GM18909 (cell line): Measurements from ENCODE around the gene VTN.

ENCODE experiments used
- ATAC-seq: cut with Tn5 transposase; IDR thresholded peaks from one replicate; pipeline ENCODE4 v1.9.1; 2021; ENCODE audit warnings: mild to moderate bottlenecking; ENCODE audit not compliant: unreplicated experiment, poor library complexity

VTN gene, protein sequence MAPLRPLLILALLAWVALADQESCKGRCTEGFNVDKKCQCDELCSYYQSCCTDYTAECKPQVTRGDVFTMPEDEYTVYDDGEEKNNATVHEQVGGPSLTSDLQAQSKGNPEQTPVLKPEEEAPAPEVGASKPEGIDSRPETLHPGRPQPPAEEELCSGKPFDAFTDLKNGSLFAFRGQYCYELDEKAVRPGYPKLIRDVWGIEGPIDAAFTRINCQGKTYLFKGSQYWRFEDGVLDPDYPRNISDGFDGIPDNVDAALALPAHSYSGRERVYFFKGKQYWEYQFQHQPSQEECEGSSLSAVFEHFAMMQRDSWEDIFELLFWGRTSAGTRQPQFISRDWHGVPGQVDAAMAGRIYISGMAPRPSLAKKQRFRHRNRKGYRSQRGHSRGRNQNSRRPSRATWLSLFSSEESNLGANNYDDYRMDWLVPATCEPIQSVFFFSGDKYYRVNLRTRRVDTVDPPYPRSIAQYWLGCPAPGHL

DNA sequence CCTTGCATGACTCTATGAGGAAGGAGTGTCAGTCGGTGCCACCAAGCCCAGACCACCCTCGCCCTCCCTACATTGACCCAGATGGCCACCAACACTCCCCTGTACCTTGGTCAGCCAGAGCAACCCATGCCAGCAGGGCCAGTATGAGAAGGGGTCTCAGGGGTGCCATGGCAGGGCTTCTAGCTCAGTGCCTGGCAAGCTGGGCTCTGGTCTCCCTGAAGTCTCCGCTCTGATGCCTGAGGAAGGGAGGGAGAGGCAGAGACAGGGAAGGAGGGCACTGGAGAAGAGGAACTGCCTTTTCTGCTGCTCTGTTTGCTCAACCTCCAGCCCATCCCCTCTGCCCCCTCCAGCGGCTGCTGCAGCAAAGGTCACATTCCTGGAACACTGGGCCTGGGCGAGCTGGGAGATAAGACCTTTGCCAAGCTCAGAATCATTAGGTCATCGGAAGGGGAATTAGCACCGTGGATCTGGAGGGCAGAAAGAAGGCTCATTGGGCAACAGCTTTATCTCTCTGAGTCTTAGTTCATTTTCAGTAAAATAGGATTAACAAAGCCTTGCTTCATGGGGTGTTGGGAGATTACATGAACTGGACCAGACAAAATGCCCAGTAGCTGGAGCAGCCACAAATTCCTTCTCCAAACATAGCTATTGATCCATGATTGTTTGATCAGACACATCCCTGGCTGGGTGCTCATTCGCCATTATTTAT is at the start of gene VTN:
Gene VTN (minus strand): TSS at position 273 of the 709 bp plus-strand sequence. CDS start 104 bp downstream, at position 169.
- ATAC-seq, result no peak

DNA sequence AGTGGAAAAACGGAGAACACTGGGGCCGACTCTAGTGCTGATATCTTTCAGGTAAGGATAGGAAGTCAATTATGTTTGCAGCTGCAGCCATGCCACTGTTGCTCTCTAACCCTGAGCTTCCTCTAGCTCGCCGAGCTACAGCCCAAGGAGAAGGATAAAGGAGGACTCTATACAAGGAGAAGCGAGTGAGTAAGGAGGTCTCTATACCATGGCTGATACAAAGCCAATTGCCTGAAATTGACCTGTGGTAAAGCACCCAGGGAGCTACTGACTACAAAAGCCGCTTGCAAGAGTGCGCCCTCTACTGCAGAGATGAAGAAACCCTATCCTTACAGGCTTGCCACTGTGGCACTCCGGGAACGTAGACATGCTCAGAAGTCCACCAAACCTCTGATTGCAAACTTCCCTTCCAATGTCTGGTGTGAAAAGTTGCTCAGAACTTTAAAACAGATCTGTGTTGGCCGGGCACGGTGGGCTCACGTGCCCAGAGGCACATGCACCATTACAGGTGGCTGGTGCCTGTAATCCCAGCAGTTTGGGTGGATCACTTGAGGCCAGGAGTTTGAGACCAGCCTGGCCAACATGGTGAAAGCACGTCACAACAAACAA is 46.7 kb upstream of the VTN start:
- ATAC-seq, result peak; percentile 54

- ATAC-seq, result no peak
Observed at GRCh38 chr17:28415886-28416285, 45.8 kb upstream of the VTN start.

DNA sequence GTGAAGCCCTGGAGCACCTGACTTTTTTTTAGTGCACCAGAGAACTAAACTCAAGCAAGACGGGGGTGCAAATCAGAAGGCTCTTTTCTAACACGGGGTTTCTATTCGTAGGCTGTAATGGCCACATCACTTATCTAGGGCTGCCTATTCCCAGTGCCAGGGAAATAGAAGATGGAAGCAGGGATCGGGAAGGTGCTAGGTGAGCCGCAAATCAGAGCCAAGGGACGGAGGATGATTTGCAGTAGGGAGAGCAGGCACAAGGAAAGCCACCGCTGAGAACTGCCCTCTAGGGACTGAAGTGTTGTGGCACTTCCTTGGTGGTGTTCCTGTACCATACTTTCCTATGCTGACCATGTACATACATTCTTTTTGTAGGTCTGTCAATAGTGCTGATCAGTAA is 43.7 kb upstream of the VTN start:
- ATAC-seq, result no peak

GRCh38 chr17:28412099-28412498 is 42.0 kb upstream of the VTN start:
- ATAC-seq, result no peak

- no peak for ATAC-seq
Observed at GRCh38 chr17:28407974-28408306, 37.8 kb upstream of the VTN start.

DNA sequence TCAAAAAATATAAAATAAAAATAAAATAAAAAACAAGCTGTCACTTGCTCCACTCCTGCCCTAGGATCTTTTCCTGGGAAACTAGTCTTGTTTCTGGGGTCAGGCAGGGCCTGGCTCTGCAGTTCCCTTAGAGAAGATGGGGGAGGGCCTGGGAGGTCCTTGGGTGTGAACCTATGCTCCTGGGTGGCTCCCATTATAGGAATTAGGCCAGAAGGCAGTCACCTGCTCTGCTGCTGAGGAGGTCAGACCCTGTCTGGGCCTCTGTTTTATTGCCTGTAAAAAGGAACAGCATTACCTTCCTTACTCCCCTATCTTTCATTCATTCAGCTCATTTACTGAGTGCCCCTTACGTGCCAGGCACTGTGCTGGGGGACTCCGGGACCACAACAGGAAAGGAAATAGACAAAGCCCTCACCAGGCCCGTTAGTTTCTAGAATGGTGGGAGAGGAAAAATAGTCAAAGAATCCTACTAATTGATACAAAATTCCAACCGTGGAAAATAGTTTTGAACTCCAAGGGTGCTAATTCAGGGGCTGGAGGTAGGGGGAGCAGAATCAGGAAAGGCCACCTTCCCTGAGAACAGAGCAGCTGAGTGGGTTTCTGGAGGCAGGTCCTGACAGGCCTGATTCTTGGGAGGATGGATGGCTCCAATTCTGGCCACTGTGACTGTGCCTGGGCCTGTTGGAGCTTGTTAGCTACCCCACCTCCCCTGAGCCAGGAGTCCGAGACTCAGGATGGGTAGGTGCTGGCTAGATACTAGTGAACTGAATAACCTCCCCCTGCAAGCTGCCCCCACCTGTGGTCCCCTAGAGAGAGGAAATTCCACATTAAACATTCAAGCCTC is 37.2 kb upstream of the VTN start:
- ATAC-seq, result no peak

DNA sequence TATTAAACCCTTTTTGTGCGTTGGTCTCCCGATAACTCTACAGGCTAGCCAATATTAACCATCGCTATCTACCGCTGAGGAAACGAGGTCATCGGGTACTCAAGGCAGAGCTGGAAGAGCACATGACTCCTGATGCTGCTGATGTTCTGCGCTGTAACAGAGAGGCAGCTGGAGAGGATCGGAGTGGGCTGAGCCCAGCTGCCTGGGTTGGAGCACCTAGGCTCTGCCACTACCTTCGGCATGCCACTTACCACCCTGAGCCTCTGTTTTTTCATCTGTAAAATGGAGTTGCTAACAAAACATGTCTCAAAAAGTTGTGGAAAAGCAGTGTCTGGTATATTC is 36.3 kb upstream of the VTN start:
- peak; percentile 22 for ATAC-seq

GRCh38 chr17:28405632-28406472 is 35.7 kb upstream of the VTN start, which contains the start of gene SLC46A1:
SLC46A1 (minus strand) TSS chr17:28406212; CDS start chr17:28406114, 98 bp downstream.
- ATAC-seq, result peak; percentile 64

DNA sequence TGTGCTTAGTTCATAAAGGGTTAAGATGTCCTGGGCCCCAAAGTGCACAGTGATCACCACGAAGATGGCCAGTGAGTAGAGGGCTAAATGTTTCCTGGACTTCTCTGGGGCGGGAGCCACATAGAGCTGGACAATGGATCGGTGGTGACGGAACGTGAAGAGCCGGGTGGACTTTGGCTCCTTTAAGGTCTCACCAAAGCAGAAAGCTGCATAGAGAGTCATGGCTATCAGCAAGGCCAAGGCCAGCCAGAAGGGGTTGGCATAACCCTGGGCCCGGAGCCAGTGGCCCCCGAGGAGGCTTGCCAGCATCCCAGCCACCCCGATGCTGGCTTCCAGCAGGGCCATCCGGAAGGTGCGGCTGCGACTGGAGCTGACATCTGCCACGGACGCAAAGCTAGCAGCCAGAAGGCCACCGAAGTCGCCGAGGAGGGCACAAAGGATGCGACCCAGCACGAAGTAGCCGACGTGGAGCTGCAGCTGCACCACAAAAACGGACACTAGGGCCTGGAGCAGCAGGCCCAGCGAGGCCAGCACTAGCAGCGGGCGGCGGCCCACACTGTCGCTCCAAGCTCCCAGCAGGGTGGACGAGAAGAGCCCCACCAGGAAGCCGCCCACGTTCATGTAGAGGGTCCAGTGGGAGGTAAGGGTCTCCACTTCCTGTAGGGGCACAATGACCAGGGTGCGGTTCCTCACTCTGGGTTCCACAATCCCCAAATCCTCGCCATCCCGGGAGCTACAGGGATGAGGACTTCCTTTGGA is 34.9 kb upstream of the VTN start:
- ATAC-seq, result no peak

- no peak for ATAC-seq
Observed at GRCh38 chr17:28404461-28404811, 34.3 kb upstream of the VTN start.

GRCh38 chr17:28404007-28404406 is 33.9 kb upstream of the VTN start:
- ATAC-seq, result no peak

- no peak for ATAC-seq
Observed at GRCh38 chr17:28402844-28403243, 32.7 kb upstream of the VTN start.

- ATAC-seq, result no peak
Observed at GRCh38 chr17:28402224-28402630, 32.1 kb upstream of the VTN start.

DNA sequence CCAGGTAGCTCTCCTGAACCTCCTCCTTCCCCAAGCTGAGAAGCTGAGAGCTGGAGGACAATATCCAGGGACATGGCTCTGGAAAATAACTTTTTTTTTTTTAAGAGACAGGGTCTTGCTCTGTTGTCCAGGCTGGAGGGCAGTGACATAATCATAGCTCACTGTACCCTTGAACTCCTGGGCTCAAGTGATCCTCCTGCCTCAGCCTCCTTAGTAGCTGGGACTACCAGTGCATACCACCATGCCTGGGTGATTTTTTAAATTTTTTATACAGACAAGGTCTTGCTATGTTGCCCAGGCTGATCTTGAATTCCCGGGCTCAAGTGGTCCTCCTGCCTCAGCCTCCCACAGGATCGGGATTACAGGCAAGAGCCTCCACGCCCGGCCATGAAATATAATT is 29.7 kb upstream of the VTN start:
- no peak for ATAC-seq

GRCh38 chr17:28398280-28398981 is 28.3 kb upstream of the VTN start:
- ATAC-seq, result no peak

DNA sequence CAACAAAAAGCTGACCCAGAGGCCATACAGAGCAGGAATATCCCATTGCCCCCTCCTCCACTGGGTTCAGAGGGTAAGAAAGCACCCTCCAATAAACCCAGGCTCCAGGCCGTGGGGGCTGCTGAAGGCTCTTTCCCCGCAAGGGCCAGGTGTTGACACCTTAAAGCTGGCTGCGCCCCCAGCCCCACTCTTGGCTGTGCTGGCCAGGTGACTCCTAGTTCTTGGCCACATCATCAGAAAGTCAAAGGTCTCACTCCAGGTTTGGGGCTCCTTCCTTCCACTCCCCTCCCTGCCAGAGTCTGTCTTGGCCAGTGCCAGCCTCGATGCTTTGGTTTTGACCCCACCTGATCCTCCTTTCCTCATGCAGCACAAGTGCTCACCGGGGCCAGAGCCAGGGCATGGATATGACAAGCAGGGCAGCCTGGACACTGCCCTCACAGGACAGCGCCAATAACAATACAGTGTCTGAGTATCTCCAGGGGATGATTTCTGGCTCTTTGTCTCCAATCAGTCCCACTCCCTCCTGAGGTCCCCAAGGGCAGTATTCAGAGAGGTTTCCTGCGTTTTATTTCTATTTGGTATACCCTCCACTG is 27.7 kb upstream of the VTN start:
- no peak for ATAC-seq

DNA sequence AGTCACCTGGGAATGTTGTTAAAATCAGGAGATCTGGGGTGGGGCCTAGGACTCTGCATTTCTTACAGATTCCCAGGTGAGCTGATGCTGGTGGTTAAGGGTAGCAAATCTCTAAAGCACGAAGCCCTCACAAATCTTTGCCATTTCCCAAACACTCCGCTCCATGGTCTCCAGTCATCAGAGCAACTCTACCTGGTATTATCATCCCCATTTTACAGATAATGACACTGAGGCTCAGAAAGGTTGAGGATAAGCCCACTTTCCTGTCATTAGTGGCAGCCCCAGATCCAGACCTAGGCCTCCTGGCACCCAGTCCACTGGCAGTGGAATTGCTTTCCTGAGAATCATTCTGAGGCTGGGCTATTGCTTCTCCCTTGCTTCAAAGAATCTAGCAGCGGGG is 27.2 kb upstream of the VTN start:
- ATAC-seq, result no peak
